ENCODE results near the gene AMPH.
A peak's percentile ranks its signal among the peaks of the same experiment; 100 is the strongest.

Gene AMPH

DNA sequence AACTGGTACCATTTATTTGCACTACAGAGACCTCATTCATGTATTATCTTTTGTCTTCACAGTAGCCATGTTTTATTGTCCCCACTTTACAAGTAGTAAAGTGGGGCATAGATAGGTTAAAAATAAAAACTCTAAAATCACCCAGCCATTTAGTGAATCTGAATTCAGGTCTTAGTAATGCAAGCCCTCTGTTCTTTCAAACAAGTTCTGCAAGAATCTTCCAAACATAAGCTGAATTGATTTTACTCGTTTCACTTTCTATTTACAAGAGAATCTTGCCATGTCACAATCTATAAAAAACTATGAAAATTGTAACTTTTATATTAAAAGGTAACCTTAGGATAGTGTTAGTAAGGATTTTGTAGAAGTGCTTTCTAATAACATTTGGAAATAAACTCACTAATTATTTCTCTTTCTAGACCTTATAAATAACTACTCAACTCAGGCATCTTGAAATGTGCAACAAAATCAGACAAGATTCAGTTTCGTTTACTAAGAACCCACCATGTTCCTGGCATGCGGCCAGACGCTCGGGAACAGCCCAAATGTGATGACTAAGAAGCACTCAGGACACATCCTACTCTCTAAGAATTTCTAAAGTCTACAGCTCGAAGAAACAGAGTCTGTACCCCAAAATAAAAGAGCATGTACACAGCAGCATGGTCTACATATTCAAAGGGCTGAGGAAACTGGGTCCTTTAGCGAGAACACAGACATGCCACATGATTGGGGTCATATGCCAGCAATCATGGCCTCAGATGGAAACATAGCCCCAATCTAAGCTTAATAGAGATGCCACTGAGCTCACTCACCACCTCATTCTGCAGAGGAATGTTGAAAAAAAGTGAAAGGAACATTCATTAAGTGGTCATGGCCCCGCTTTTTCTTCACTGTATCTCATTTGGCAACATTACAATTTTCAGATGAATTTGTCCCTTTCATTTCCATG, 167.6 kb downstream of the AMPH start:
- ChIA-PET CTCF (no interaction called here), POLR2A (ENCODE audit: low non-redundant PET) (no interaction called here)
- DNase-seq (ENCODE audit: low spot score), result peak; percentile 22
- TF ChIP-seq, protein P1, sequence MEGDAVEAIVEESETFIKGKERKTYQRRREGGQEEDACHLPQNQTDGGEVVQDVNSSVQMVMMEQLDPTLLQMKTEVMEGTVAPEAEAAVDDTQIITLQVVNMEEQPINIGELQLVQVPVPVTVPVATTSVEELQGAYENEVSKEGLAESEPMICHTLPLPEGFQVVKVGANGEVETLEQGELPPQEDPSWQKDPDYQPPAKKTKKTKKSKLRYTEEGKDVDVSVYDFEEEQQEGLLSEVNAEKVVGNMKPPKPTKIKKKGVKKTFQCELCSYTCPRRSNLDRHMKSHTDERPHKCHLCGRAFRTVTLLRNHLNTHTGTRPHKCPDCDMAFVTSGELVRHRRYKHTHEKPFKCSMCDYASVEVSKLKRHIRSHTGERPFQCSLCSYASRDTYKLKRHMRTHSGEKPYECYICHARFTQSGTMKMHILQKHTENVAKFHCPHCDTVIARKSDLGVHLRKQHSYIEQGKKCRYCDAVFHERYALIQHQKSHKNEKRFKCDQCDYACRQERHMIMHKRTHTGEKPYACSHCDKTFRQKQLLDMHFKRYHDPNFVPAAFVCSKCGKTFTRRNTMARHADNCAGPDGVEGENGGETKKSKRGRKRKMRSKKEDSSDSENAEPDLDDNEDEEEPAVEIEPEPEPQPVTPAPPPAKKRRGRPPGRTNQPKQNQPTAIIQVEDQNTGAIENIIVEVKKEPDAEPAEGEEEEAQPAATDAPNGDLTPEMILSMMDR (conservative IDR thresholded peaks at IDR 0.05; ENCODE audit: low read depth), result no peak
- no peak overlapping the region for H3K27ac ChIP-seq

DNA sequence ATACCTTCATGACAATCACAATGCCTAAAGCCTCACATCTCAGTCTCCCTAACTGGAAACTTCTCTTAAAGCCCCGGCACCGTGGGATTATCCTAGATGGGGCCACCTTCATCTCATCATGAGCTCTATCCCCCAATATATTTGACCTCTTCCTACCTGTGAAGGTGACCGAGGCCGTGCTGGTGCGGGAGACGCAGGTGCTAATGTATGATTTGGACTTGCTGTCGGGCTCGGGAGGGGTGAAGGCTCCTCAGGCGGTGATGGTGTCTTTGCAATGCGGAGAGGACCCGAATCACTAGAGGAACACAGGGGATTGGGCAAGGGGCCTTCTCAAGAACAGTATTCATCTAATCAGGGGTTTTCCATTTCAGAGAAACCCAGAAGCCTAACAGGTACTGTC, 168.4 kb downstream of the AMPH start:
- DNase-seq (ENCODE audit: low spot score), result no peak
- POLR2A ChIA-PET (ENCODE audit: low non-redundant PET), result no interaction called here
- CTCF ChIA-PET, result no interaction called here
- TF ChIP-seq, protein P1 (conservative IDR thresholded peaks at IDR 0.05; ENCODE audit: low read depth), result no peak
- H3K27ac ChIP-seq, result no peak overlapping the region

- H3K27ac ChIP-seq, result no peak overlapping the region
- CTCF ChIA-PET, result no interaction called here
- DNase-seq (ENCODE audit: low spot score), result no peak
- TF ChIP-seq, protein P1 (conservative IDR thresholded peaks at IDR 0.05; ENCODE audit: low read depth), result no peak
- POLR2A ChIA-PET (ENCODE audit: low non-redundant PET), result no interaction called here
These were observed 169.3 kb downstream of the AMPH start for GRCh38 chr7:38461887-38462286.

GRCh38 chr7:38453826-38454225, 177.3 kb downstream of the AMPH start:
- H3K27ac ChIP-seq, result no peak overlapping the region
- TF ChIP-seq, protein P1 (conservative IDR thresholded peaks at IDR 0.05; ENCODE audit: low read depth), result no peak
- ChIA-PET CTCF (interaction anchor here (0.6 kb wide), 1 partner anchor 491 kb away, joined by 6 read pairs; no protein-coding TSS in a partner anchor), POLR2A (ENCODE audit: low non-redundant PET) (no interaction called here)
- no peak for DNase-seq (ENCODE audit: low spot score)

DNA sequence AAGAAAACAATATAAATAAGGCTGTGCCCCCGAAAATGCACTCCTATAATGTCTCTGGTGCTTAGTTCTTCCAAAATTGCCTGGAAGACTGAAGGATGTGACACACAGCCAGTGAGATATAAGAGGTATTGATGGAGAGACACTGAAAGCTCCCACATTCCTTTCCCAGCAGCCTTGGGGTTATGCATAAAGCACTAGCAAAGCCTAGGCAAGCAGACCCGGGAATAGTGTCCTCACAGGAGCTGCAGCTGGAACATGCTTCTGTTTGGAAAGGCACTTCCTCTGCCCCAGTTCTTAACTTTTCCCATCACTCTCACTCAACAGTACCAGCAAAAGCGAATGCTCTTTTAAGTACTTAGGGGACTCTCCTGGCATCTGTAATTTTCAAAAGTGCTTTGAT, 178.0 kb downstream of the AMPH start:
- no peak for DNase-seq (ENCODE audit: low spot score)
- POLR2A ChIA-PET (ENCODE audit: low non-redundant PET), result no interaction called here
- CTCF ChIA-PET, result no interaction called here
- no peak overlapping the region for H3K27ac ChIP-seq
- TF ChIP-seq, protein P1 (conservative IDR thresholded peaks at IDR 0.05; ENCODE audit: low read depth), result no peak

- DNase-seq (ENCODE audit: low spot score), result no peak
- CTCF ChIA-PET, result no interaction called here
- POLR2A ChIA-PET (ENCODE audit: low non-redundant PET), result no interaction called here
- H3K27ac ChIP-seq, result no peak overlapping the region
- TF ChIP-seq, protein P1 (conservative IDR thresholded peaks at IDR 0.05; ENCODE audit: low read depth), result no peak
These were observed 178.5 kb downstream of the AMPH start for GRCh38 chr7:38452681-38453108.

Data from RWPE1 (cell line).